Measurements from ENCODE around the gene SCAI. TPM values are rescaled to one million over a fixed set of nuclear protein-coding genes. Genes with fewer than 3 reads are reported as not detected.

Gene SCAI
- total RNA-seq, 2 donors from 2014 or later = 6.7 to 7.6 TPM

DNA sequence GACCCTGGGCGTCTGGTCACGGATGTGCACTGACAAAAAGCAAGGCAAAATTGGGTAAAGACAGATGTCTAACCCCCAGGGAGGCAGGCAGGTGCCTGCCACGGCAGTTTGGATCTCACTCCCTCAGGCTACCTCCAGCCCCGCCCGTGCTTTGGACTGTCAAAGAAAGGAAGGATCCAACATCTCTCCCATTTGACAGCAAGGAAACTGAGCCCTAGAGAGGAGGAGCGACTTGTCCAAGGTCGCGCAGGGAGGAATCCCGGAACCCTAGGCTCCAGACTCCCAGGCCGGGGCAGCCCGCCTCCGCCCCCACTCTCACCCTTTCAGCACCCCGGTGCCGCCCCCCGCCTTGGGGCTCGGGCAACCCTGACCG lies 202.8 kb downstream of the SCAI start:
- 0% methylated on average over 2 to 17 of the region's 17 CpGs for WGBS, 2 donors
- DNase-seq = no peak
- Histone ChIP-seq H3K27me3 (no peaks in the 10 kb centered on the region), H3K4me3 (peak overlapping the region; percentile 37 to 85), H3K4me1 (peaks cover 14% of the 10 kb centered on the region), H3K36me3 (replicated peaks in 1 of 2; ENCODE audit: insufficient read depth in 1 of 2, low read depth in 2 of 2) (peaks cover 0 to 6% of the 10 kb centered on the region in 2 donors), H3K9me3 (no peaks in the 10 kb centered on the region), H3K27ac (peak overlapping the region; percentile 95 to 96 (median 95))
- intact Hi-C loops (cut with DNase I) = no loop called here
- no peak for TF ChIP-seq POLR2A (IDR thresholded peaks at IDR 0.05)
- TF ChIP-seq, protein P1, sequence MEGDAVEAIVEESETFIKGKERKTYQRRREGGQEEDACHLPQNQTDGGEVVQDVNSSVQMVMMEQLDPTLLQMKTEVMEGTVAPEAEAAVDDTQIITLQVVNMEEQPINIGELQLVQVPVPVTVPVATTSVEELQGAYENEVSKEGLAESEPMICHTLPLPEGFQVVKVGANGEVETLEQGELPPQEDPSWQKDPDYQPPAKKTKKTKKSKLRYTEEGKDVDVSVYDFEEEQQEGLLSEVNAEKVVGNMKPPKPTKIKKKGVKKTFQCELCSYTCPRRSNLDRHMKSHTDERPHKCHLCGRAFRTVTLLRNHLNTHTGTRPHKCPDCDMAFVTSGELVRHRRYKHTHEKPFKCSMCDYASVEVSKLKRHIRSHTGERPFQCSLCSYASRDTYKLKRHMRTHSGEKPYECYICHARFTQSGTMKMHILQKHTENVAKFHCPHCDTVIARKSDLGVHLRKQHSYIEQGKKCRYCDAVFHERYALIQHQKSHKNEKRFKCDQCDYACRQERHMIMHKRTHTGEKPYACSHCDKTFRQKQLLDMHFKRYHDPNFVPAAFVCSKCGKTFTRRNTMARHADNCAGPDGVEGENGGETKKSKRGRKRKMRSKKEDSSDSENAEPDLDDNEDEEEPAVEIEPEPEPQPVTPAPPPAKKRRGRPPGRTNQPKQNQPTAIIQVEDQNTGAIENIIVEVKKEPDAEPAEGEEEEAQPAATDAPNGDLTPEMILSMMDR (IDR thresholded peaks at IDR 0.05) = no peak
- no peak for ATAC-seq

DNA sequence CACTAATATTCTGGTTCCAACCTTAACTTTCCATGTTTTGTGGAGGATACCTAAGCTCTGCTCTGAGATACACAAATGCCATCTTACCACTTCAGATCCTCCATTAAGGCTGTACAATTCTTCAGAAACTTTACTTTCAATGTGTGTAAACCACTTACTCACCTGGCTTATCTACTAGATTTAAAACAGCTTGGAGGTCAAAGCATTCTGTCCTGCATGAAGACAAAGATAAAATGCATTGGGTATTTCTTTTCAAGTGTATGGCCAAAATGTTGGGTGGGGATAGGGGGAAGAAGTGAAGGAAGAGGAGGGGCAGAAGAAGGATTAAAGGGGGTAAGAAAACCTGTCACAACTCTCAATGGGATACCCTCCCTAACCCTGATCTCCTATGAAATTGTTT lies 203.4 kb downstream of the SCAI start:
- peaks cover 0 to 6% of the 10 kb centered on the region in 2 donors for H3K36me3 ChIP-seq (replicated peaks in 1 of 2; ENCODE audit: insufficient read depth in 1 of 2, low read depth in 2 of 2)
- H3K4me1 ChIP-seq = peaks cover 14% of the 10 kb centered on the region
- H3K27ac ChIP-seq = peak overlapping the region; percentile 95 to 96 (median 95)
- H3K27me3 ChIP-seq = no peaks in the 10 kb centered on the region
- ATAC-seq (no peak), DNase-seq (no peak)
- H3K9me3 ChIP-seq = no peaks in the 10 kb centered on the region
- intact Hi-C loops (cut with DNase I) = no loop called here
- no peak overlapping the region for H3K4me3 ChIP-seq
- TF ChIP-seq, protein P1 (IDR thresholded peaks at IDR 0.05) = no peak
- TF ChIP-seq POLR2A (IDR thresholded peaks at IDR 0.05) = no peak

DNA sequence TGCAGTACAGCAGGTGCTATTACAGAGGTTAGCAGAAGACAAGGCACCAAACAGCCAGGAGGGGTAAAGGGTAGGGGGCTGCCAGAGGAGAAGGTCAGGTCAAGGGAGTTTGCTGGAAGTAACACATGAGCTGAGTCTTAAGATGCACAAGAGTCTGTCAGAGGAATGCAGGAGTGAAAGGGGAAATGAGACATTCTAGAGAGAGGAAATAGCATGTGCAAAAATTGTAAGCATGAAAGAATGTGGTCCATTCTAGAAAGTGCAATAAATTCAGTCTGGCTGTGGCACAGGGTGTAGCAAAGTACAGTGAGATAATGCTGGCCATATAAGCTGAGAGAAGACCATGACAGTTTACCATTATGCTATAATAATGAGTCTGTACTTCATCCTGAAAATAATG lies 209.0 kb downstream of the SCAI start:
- ATAC-seq = no peak
- no peak overlapping the region for H3K27ac ChIP-seq
- H3K27me3 ChIP-seq = no peaks in the 10 kb centered on the region
- H3K4me1 ChIP-seq = no peaks in the 10 kb centered on the region
- intact Hi-C loops (cut with DNase I) = no loop called here
- no peak overlapping the region for H3K4me3 ChIP-seq
- no peak for DNase-seq
- H3K9me3 ChIP-seq = no peaks in the 10 kb centered on the region
- peaks cover 0 to 26% of the 10 kb centered on the region in 2 donors for H3K36me3 ChIP-seq (replicated peaks in 1 of 2; ENCODE audit: insufficient read depth in 1 of 2, low read depth in 2 of 2)
- TF ChIP-seq, protein P1 (IDR thresholded peaks at IDR 0.05) = no peak
- no peak for TF ChIP-seq POLR2A (IDR thresholded peaks at IDR 0.05)

DNA sequence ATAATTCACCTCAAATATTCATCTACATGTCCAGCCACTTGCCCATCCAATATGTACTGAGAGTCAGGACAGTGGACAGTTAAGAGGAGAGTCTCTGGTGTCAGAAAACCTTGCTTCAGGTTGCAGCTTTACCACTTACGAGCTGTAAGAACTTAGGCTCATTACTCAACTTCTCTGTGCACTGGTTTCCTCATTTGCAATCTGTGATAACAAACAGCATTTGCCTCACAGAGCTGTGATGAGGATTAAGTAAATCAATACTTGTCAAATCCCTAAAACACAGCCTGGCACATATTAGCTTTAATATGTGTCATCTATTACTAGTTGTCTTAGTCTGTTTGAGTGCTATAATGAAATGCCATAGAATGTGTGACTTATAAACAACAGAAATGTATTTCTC lies 211.0 kb downstream of the SCAI start:
- ATAC-seq (no peak), DNase-seq (no peak)
- Histone ChIP-seq H3K4me3 (no peak overlapping the region), H3K36me3 (replicated peaks in 1 of 2; ENCODE audit: insufficient read depth in 1 of 2, low read depth in 2 of 2) (peaks cover 0 to 26% of the 10 kb centered on the region in 2 donors), H3K27me3 (no peaks in the 10 kb centered on the region), H3K27ac (no peak overlapping the region), H3K4me1 (no peaks in the 10 kb centered on the region), H3K9me3 (no peaks in the 10 kb centered on the region)
- WGBS, 2 donors = 48 to 61% methylated on average over 1 of the region's 1 CpG
- TF ChIP-seq POLR2A (IDR thresholded peaks at IDR 0.05) = no peak
- TF ChIP-seq, protein P1 (IDR thresholded peaks at IDR 0.05) = no peak
- intact Hi-C loops (cut with DNase I) = no loop called here

DNA sequence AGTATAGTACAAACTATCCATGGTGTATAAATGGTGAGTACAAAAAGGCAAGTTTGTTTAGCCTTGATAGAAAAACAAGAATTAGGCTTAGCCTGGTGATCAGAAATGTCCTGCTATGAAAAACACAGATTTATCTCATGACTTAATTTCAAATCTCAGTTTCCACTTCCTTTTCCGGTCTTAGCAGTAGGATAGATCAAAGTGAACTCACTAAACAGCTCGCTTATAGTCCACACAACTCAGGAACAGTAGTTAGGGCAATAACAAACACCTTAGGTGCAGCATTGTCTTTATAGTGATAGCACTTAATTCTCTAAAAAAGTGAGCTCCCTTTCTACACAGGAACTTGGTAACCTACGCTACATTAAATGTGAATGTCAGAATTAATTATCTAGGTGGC lies 213.9 kb downstream of the SCAI start:
- intact Hi-C loops (cut with DNase I) = no loop called here
- Histone ChIP-seq H3K27ac (no peak overlapping the region), H3K36me3 (replicated peaks in 1 of 2; ENCODE audit: insufficient read depth in 1 of 2, low read depth in 2 of 2) (peaks cover 0 to 19% of the 10 kb centered on the region in 2 donors), H3K27me3 (no peaks in the 10 kb centered on the region), H3K4me1 (no peaks in the 10 kb centered on the region), H3K9me3 (no peaks in the 10 kb centered on the region), H3K4me3 (no peak overlapping the region)
- ATAC-seq (no peak), DNase-seq (no peak)
- 91 to 93% methylated on average over 3 of the region's 3 CpGs for WGBS, 2 donors
- no peak for TF ChIP-seq POLR2A (IDR thresholded peaks at IDR 0.05)
- TF ChIP-seq, protein P1 (IDR thresholded peaks at IDR 0.05) = no peak
